ENCODE data around the gene PTPN23. TPM values are rescaled to one million over a fixed set of nuclear protein-coding genes. Genes with fewer than 3 reads are reported as not detected.

The PTPN23 gene
- total and polyA plus RNA-seq, 10 of the 15 experiments (the other 5 are each of a cell fraction or from before 2014, with no cell fraction given), result 0.44 to 28.6 (median 4.4) TPM

DNA sequence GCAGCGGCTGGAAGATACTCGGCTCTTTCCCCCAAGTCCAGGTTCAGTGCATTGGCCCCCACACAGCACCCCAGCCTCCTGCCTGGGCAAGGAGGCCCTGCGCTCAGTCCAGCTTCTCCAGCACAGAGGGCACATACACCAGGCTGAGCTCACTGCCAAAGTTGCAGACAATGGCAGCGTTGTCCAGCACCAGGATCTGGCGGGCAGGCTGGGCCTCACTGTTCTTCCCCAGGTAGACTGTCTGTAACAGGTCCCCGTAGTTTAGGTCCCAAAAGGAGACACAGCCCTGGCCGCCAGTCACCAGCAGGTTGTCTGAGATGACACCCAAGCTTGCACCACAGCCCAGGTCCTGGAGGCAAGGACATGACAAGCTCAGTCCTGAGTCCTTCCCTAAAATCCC, 32.9 kb downstream of the PTPN23 start:
- no peaks in the 10 kb centered on the region for H3K9me3 ChIP-seq (replicated peaks; ENCODE audit: control insufficient read depth, insufficient read depth, low read length)
- CTCF ChIA-PET, result interaction anchor here (1.1 to 2.3 kb wide), 2 partner anchors 8 to 63 kb away, joined by 4 to 7 read pairs; no protein-coding TSS in a partner anchor

DNA sequence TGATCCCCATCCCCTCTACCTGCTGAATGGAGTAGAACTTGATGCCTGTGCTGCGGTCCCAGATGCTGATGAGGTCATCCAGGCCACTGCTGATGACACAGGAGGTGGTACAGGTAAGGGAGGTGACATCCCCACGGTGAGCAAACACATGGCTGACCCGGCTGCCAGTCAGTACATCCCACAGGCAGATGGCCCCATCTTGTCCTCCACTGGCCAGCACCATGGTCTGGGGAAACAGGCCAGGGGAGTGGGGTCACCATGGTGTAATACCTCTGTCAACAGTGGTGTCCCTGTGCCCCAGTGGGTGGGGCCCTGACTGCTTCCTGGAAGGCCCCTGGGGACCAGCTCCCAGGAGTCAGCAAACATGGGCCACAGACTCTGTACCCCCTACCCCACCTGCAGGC, 33.3 kb downstream of the PTPN23 start:
- ChIA-PET CTCF (interaction anchor here (2.3 kb wide), 1 partner anchor 7 kb away, joined by 7 read pairs; no protein-coding TSS in a partner anchor), RAD21 (ENCODE audit: unreplicated experiment) (no interaction called here), SMC1A (ENCODE audit: uncharacterized antibody, unreplicated experiment) (interaction anchor here (0.6 kb wide), 1 partner anchor 128 kb away, joined by 4 read pairs; no protein-coding TSS in a partner anchor), POLR2A (no interaction called here)
- Histone ChIP-seq H3K27ac (ENCODE audit: control insufficient read depth, insufficient read depth) (no peak overlapping the region), H3K9ac (ENCODE audit: control insufficient read depth, insufficient read depth, low read length) (no peak overlapping the region), H3K4me3 (no peak overlapping the region), H4K20me1 (ENCODE audit: control insufficient read depth, insufficient read depth) (no peaks in the 10 kb centered on the region), H3K36me3 (ENCODE audit: control insufficient read depth in 2 of 2, insufficient read depth in 2 of 2, low read length in 1 of 2) (peaks cover 10 to 54% of the 10 kb centered on the region in 2 experiments), H3K79me2 (ENCODE audit: control insufficient read depth, insufficient read depth, low read length) (no peaks in the 10 kb centered on the region), H3K4me1 (ENCODE audit: control insufficient read depth, insufficient read depth, low read length) (no peaks in the 10 kb centered on the region), H3K9me3 (replicated peaks; ENCODE audit: control insufficient read depth, insufficient read depth, low read length) (no peaks in the 10 kb centered on the region), H3K4me2 (ENCODE audit: control insufficient read depth, insufficient read depth) (no peak overlapping the region), H2AFZ (ENCODE audit: control insufficient read depth, low read depth, low read length) (no peak overlapping the region), H3K27me3 (replicated peaks in 1 of 2; ENCODE audit: control insufficient read depth in 2 of 2, insufficient read depth in 2 of 2, low read length in 1 of 2) (no peaks in the 10 kb centered on the region)
- ATAC-seq (no peak), DNase-seq (ENCODE audit: low read depth, low spot score) (no peak), FAIRE-seq (no peak)
- TF ChIP-seq POLR2AphosphoS5 (IDR thresholded peaks at IDR 0.05; ENCODE audit: low read length) (peak; percentile 17; the same call in 1 of the 2 replicates), POLR2A (IDR thresholded peaks at IDR 0.05; ENCODE audit: low read depth, low read length) (peak; percentile 60; the same call in 1 of the 2 replicates), NFXL1 (IDR thresholded peaks at IDR 0.05; ENCODE audit: borderline replicate concordance) (no peak), MEF2A (IDR thresholded peaks at IDR 0.05; ENCODE audit: insufficient read depth, low read depth, low read length) (no peak)
- TF ChIP-seq, protein P1, sequence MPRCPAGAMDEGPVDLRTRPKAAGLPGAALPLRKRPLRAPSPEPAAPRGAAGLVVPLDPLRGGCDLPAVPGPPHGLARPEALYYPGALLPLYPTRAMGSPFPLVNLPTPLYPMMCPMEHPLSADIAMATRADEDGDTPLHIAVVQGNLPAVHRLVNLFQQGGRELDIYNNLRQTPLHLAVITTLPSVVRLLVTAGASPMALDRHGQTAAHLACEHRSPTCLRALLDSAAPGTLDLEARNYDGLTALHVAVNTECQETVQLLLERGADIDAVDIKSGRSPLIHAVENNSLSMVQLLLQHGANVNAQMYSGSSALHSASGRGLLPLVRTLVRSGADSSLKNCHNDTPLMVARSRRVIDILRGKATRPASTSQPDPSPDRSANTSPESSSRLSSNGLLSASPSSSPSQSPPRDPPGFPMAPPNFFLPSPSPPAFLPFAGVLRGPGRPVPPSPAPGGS (IDR thresholded peaks at IDR 0.05; ENCODE audit: borderline replicate concordance, insufficient read depth, low read depth, low read length, poor library complexity, severe bottlenecking), result no peak
- no TSS peak for BruUV-seq (replicated peaks)
- in situ Hi-C loops (cut with MboI), result no loop called here
- 93% methylated on average over 3 of the region's 3 CpGs for WGBS (ENCODE audit: insufficient coverage, insufficient replicate concordance, low lambda C conversion rate, missing lambda C conversion rate)
- intact Hi-C loops (cut with micrococcal nuclease; ENCODE audit: unreplicated experiment), result no loop called here

More for the DNA sequence above, 32.9 kb downstream of the PTPN23 start:
- H3K36me3 ChIP-seq (ENCODE audit: control insufficient read depth in 2 of 2, insufficient read depth in 2 of 2, low read length in 1 of 2), result peaks cover 11 to 54% of the 10 kb centered on the region in 2 experiments
- ChIA-PET POLR2A (no interaction called here), RAD21 (ENCODE audit: unreplicated experiment) (no interaction called here), SMC1A (ENCODE audit: uncharacterized antibody, unreplicated experiment) (interaction anchor here (0.6 kb wide), 1 partner anchor 128 kb away, joined by 4 read pairs; no protein-coding TSS in a partner anchor)
- no peak for FAIRE-seq
- H3K4me2 ChIP-seq (ENCODE audit: control insufficient read depth, insufficient read depth), result no peak overlapping the region
- H2AFZ ChIP-seq (ENCODE audit: control insufficient read depth, low read depth, low read length), result no peak overlapping the region
- no peaks in the 10 kb centered on the region for H3K4me1 ChIP-seq (ENCODE audit: control insufficient read depth, insufficient read depth, low read length)
- H4K20me1 ChIP-seq (ENCODE audit: control insufficient read depth, insufficient read depth), result no peaks in the 10 kb centered on the region
- no peak for DNase-seq (ENCODE audit: low read depth, low spot score)
- no peak for TF ChIP-seq ZNF274 (IDR thresholded peaks at IDR 0.05; ENCODE audit: insufficient read depth, insufficient read length)
- TF ChIP-seq POLR2A (IDR thresholded peaks at IDR 0.05; ENCODE audit: low read depth, low read length), result peak; percentile 67
- peak; percentile 27; the same call in 1 of the 2 replicates for TF ChIP-seq POLR2AphosphoS5 (IDR thresholded peaks at IDR 0.05; ENCODE audit: low read length)
- intact Hi-C loops (cut with micrococcal nuclease; ENCODE audit: unreplicated experiment), result no loop called here
- in situ Hi-C loops (cut with MboI), result no loop called here
- H3K79me2 ChIP-seq (ENCODE audit: control insufficient read depth, insufficient read depth, low read length), result no peaks in the 10 kb centered on the region
- no peak overlapping the region for H3K4me3 ChIP-seq
- H3K27ac ChIP-seq (ENCODE audit: control insufficient read depth, insufficient read depth), result no peak overlapping the region
- no peaks in the 10 kb centered on the region for H3K27me3 ChIP-seq (replicated peaks in 1 of 2; ENCODE audit: control insufficient read depth in 2 of 2, insufficient read depth in 2 of 2, low read length in 1 of 2)
- no peak for ATAC-seq
- BruUV-seq (replicated peaks), result no TSS peak
- no peak overlapping the region for H3K9ac ChIP-seq (ENCODE audit: control insufficient read depth, insufficient read depth, low read length)
- 97% methylated on average over 7 of the region's 7 CpGs for WGBS (ENCODE audit: insufficient coverage, insufficient replicate concordance, low lambda C conversion rate, missing lambda C conversion rate)
